HG02678 (cell line): ENCODE results near the gene HDGF.

Experiments used
- ATAC-seq: cut with Tn5 transposase; IDR thresholded peaks from one replicate; pipeline ENCODE4 v1.9.1; 2021; ENCODE audit warnings: mild to moderate bottlenecking, moderate library complexity; ENCODE audit not compliant: unreplicated experiment

Gene HDGF

GRCh38 chr1:156751451-156751756 is at the start of gene HDGF:
Gene HDGF, minus strand, starts transcription at chr1:156751675. Its CDS starts 246 bp downstream, at chr1:156751429.
- ATAC-seq: peak; percentile 14

DNA sequence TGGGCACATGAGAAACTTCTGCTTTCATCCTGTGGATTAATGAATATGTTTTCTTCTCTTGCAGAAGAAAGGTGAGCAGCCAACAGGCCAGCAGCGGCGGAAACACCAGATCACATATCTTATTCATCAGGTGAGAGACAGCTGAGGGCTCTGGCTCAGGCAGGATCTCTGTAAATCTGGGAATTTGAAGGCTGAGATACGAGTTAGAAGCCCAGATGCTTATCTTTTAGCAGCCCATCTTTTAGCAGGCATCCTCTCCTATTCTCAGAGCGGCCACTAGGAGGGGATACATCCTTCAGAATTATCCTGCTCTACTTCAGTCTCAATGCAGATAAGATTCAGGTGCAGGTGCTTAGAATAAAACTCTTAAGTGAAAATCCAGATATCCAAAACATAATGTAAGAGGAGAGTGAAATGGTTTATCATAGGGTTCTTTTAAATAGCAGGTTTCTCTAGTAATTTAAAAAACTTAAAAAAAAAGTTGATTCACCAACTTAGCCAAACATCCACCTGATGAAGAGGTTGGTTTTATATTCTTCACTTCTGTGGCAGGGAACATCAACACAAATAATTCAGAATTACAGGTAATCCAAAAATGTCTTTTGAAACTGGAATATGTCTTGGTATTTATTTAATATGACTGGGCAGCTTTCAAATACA is 45.9 kb upstream of the HDGF start:
- ATAC-seq: no peak

GRCh38 chr1:156796340-156797097 is 45.0 kb upstream of the HDGF start:
- ATAC-seq: no peak

DNA sequence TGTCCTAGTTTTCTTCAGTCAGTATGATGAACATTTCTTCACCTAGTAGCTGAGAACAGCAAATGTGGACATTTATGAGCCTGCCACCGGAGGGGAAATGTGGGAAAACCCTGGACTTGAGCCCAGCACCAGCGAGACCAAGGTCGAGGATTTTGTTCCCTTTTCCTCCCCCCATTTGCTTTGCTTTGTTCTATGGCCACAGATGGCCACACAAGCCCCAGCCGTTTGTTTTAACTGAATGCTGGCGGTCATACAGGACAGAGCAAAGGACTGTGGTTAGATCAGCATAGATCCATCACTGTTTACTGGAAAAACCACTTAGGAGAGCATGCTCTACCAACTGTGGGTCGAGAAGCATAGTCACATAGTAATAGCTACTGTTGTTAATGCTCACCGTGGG is 44.3 kb upstream of the HDGF start:
- no peak for ATAC-seq

GRCh38 chr1:156795374-156795733 is 43.9 kb upstream of the HDGF start:
- ATAC-seq: no peak

GRCh38 chr1:156794506-156795373 is 43.3 kb upstream of the HDGF start:
- ATAC-seq: no peak

GRCh38 chr1:156789621-156790318 is 38.3 kb upstream of the HDGF start:
- ATAC-seq: no peak

- ATAC-seq: no peak
These were observed 36.7 kb upstream of the HDGF start for GRCh38 chr1:156788136-156788535.

DNA sequence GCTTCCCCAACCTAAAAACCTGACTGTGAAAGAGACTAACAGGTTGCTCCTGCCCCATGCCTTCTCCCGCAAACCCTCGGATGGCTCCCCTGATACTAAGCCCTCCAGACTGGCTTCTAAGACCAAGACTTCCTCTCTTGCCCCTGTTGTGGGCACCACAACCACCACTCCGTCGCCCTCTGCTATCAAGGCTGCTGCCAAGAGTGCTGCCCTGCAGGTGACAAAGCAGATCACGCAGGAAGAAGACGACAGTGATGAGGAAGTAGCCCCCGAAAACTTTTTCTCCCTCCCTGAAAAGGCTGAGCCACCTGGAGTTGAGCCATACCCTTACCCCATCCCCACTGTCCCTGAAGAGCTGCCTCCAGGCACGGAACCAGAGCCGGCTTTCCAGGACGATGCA is 35.2 kb upstream of the HDGF start:
- ATAC-seq: no peak

- no peak for ATAC-seq
These were observed 34.0 kb upstream of the HDGF start for GRCh38 chr1:156785458-156785857.

GRCh38 chr1:156781585-156782186 is 30.2 kb upstream of the HDGF start:
- no peak for ATAC-seq

GRCh38 chr1:156777573-156777972 is 26.1 kb upstream of the HDGF start:
- no peak for ATAC-seq

DNA sequence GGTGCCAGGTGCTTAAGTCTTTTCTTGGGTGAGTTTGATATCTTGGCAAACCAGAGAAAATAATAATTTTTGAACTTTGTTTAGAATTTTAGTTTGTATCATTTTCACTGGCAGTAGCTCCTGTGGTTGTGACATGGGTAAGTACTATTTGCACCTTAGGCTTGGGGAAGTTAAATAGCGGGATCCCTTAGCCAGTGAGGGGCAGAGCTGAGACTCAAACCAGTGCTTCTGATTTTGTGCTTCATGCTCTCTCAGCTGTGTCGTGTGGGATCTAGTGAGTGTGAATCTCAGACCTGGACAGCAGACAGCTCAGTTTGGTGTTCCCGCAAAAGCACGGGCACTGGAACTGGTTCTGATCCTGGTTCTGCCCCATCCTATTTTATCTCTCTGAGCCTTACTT is 25.5 kb upstream of the HDGF start:
- ATAC-seq: no peak

- no peak for ATAC-seq
These were observed 24.3 kb upstream of the HDGF start for GRCh38 chr1:156775799-156776198.

DNA sequence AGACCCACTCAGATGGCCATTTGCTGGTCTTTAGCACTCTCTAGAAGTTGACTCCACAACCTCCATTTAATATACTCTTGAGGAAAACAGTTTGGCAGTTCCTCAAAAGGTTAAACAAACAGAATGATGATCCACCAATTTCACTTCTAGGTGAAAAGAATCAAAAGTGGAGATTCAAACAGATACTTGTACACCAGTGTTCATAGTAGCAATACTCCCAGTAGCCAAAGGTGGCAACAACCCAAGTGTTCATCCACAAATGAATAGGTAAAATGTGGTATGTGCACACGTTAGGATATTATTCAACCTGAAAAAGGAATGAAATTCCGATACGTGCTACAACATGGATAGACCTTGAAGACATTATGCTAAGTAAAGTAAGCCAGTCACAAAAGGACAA is 22.1 kb upstream of the HDGF start:
- no peak for ATAC-seq

DNA sequence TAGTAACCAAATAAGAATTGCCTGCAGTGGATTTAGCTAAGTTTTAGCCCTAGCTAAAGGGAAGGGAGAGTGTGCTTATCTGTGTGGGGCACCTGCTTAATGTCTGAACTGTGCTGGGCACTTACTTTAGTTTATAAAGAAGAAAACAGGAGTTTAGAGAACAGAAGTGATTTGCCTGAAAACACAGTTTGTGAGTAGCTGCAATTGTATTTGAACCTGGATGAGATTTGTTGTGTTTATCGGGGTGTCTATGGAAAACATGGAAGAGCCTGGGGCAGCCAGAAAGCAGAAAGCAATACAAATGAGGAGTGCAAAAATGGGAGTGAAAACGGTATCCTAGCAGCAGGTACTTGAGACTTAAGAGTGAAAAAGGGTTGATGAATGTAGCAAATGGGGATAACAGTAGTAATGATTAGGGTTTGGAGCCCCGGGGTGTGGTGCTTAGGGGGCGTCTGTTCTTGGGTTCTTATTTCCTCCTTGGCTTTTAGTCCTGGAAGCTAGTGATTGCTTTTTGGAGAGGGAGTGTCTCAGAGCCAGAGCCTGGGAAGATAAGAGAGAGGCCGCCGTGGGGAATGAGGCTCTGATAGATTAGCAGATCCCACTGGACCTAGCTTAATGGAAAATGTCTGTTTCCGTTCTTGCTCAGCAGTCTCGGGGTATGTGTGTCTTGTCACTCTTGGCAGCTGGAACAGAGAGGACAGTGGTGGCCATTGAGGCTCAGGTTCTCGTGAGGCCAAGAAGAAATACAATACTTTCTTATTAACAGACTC is 21.4 kb upstream of the HDGF start:
- ATAC-seq: no peak

- ATAC-seq: no peak
These were observed 20.7 kb upstream of the HDGF start for GRCh38 chr1:156772222-156772621.

- no peak for ATAC-seq
These were observed 17.3 kb upstream of the HDGF start for GRCh38 chr1:156768610-156769295.

- peak; percentile 3 for ATAC-seq
These were observed 16.6 kb upstream of the HDGF start for GRCh38 chr1:156767879-156768604.
